Activated T-helper 2 cell treated with anti-CD3 and anti-CD28 coated beads, Interferon-gamma antibody, Interleukin-2, Interleukin-4, amounts not matched to agents 10 μg/mL and 5 μg/mL and 100 μg/mL, durations not matched to agents 14 hours and 24 hours and 36 hours (primary cell): Measurements from ENCODE around the gene RAPGEF6. TPM values are rescaled to one million over a fixed set of nuclear protein-coding genes. Genes with fewer than 3 reads are reported as not detected.
"Not testable (repeated sequence)": the region's sequence is repeated elsewhere in the genome, so short reads cannot be mapped to it uniquely, and the experiment has no call there.

ENCODE experiments used
- DNase-seq: peaks from one replicate; pipeline ENCODE4 v3.0.0; 2021; ENCODE audit warnings: low spot score
- H3K27ac Mint-ChIP-seq: one replicate; pipeline ENCODE4 v1.8.0; 2021; ENCODE audit warnings: mixed read lengths
- H3K27me3 Mint-ChIP-seq: one replicate; pipeline ENCODE4 v1.8.0; 2021; ENCODE audit warnings: low read depth, mixed read lengths
- H3K36me3 Mint-ChIP-seq: one replicate; pipeline ENCODE4 v1.8.0; 2021; ENCODE audit warnings: low read depth, mixed read lengths
- H3K4me1 Mint-ChIP-seq: one replicate; pipeline ENCODE4 v1.8.0; 2021; ENCODE audit warnings: low read depth, mixed read lengths
- H3K4me3 Mint-ChIP-seq: one replicate; pipeline ENCODE4 v1.8.0; 2021; ENCODE audit warnings: low read depth, mild to moderate bottlenecking, moderate library complexity, mixed read lengths
- H3K9me3 Mint-ChIP-seq: one replicate; pipeline ENCODE4 v1.8.0; 2021; ENCODE audit warnings: mixed read lengths
- intact Hi-C: fragments of 100-400 bp; cut with micrococcal nuclease; formaldehyde crosslinking; loops from one replicate; pipeline ENCODE4 v1.15.1; 2023
- total RNA-seq: library from RNA; stranded (reverse); gene quantifications from 2 replicates; pipeline ENCODE4 v1.2.3, GENCODE V29; 2022

RAPGEF6 gene, protein sequence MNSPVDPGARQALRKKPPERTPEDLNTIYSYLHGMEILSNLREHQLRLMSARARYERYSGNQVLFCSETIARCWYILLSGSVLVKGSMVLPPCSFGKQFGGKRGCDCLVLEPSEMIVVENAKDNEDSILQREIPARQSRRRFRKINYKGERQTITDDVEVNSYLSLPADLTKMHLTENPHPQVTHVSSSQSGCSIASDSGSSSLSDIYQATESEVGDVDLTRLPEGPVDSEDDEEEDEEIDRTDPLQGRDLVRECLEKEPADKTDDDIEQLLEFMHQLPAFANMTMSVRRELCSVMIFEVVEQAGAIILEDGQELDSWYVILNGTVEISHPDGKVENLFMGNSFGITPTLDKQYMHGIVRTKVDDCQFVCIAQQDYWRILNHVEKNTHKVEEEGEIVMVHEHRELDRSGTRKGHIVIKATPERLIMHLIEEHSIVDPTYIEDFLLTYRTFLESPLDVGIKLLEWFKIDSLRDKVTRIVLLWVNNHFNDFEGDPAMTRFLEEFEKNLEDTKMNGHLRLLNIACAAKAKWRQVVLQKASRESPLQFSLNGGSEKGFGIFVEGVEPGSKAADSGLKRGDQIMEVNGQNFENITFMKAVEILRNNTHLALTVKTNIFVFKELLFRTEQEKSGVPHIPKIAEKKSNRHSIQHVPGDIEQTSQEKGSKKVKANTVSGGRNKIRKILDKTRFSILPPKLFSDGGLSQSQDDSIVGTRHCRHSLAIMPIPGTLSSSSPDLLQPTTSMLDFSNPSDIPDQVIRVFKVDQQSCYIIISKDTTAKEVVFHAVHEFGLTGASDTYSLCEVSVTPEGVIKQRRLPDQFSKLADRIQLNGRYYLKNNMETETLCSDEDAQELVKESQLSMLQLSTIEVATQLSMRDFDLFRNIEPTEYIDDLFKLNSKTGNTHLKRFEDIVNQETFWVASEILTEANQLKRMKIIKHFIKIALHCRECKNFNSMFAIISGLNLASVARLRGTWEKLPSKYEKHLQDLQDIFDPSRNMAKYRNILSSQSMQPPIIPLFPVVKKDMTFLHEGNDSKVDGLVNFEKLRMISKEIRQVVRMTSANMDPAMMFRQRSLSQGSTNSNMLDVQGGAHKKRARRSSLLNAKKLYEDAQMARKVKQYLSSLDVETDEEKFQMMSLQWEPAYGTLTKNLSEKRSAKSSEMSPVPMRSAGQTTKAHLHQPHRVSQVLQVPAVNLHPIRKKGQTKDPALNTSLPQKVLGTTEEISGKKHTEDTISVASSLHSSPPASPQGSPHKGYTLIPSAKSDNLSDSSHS (N-terminal part only)
- 31.0 and 33.9 TPM in 2 replicates for total RNA-seq

DNA sequence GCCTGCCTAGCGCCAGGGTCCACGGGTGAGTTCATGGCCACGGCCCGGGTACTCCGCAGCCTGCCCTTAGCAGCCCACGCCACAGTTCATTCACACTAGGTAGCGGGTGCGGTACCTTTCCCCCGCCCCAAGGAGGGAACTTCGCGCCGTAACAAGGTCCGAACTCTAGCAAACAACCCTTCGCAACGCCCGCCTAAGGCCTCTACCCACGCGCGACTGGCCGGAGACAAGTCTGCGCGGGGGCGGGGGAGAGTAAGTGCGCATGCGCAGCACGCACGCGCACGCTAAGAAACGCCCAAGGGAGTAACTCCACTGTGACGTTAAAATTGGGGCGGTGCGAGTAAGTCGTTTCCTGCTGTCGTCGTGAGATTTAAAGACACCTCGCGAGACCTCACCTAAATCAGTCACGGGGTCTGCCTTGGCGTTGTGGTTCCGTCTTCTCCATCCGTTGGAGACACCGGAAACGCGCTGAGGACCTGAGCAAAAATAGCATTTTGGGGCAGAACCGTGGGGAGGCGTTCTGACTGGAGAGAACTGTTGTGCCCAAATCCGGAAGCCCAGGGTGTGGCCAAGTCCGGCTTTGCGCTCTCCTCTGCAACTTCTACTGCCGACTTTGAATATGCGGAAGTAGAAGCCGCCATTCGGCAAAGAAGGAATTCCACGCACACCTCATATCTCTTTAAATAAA is at the start of gene RAPGEF6:
Gene RAPGEF6 (minus strand): TSS at position 234 of the 688 bp plus-strand sequence. CDS start 199 bp downstream, at position 35.
- Mint-ChIP-seq H3K9me3 (no peaks in the 10 kb centered on the region), H3K27ac (peak within 1 kb of the TSS; percentile 97), H3K4me3 (peak within 1 kb of the TSS; percentile 95), H3K27me3 (no peaks in the 10 kb centered on the region), H3K36me3 (peaks cover 7% of the 10 kb centered on the region), H3K4me1 (peaks cover 30% of the 10 kb centered on the region)
- peak; percentile 98 for DNase-seq
- intact Hi-C loops, result loop anchor here (1.0 to 10.0 kb wide), 10 partner anchors 40 to 790 kb away; partner anchors contain the start of genes FNIP1 and LYRM7

DNA sequence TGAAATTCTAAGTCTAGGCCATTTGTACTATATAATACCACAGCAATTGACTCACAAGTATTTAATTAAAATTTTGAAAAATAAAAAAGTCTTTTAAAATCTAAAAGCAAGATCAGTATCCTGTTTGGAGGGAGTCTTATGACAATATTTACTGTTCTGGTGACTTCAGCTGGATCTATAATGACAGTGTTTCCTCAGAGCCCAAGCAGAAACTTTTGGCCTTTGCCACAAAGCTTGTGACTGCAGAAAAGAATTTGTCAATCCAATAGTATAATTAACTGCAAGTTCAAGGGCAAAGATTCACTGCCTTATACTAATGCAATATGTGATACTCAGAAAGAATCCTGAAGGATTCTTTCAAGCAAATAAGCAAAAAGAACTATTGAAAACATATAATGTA is 49.6 kb upstream of the RAPGEF6 start:
- Mint-ChIP-seq H3K36me3 (peaks cover 44% of the 10 kb centered on the region), H3K4me1 (peaks cover 4% of the 10 kb centered on the region), H3K27me3 (no peaks in the 10 kb centered on the region), H3K27ac (no peak overlapping the region), H3K9me3 (no peaks in the 10 kb centered on the region), H3K4me3 (no peak overlapping the region)
- intact Hi-C loops, result no loop called here
- DNase-seq, result no peak

DNA sequence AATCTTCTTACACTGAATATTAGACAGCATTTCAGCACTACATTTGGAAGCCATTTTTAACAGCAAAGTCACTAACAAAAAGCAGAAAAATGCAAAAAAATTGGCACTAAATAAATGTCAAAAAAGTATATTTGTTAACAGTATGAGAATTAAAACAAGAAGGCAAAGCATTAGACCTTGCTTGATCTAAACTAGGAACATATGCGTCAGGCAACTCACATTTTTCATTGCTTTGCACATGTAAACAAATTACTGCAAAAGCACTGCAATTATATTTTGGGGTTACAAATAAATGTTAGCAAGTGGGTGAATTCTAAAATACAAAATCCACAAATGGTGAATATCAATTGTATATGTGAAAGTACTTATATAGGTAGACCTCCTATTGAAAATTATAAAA is 49.0 kb upstream of the RAPGEF6 start:
- peaks cover 5% of the 10 kb centered on the region for H3K4me1 Mint-ChIP-seq
- no peak overlapping the region for H3K27ac Mint-ChIP-seq
- no peak overlapping the region for H3K4me3 Mint-ChIP-seq
- H3K27me3 Mint-ChIP-seq, result no peaks in the 10 kb centered on the region
- peaks cover 43% of the 10 kb centered on the region for H3K36me3 Mint-ChIP-seq
- no peak for DNase-seq
- intact Hi-C loops, result no loop called here
- H3K9me3 Mint-ChIP-seq, result no peaks in the 10 kb centered on the region

DNA sequence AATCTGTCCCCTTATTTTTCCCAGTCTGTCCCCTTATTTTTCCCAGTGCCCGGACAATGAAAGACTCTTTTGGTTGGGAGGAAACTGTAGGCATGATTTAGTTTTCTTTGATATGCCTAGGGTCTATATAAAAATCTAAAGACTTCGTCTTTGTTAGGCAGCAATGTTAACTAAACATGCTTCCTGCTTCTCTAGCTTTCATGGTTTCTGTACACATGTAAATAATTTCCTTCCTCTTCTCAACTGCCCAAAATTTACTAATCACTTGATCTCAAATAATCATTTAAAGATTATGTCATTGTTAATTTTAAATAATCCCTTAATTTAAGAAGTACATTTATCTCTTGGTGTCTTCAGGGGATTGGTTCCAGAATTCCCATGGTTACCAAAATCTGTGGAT is 47.8 kb upstream of the RAPGEF6 start:
- no peak for DNase-seq
- no peaks in the 10 kb centered on the region for H3K9me3 Mint-ChIP-seq
- no peak overlapping the region for H3K27ac Mint-ChIP-seq
- peaks cover 7% of the 10 kb centered on the region for H3K4me1 Mint-ChIP-seq
- H3K27me3 Mint-ChIP-seq, result no peaks in the 10 kb centered on the region
- H3K36me3 Mint-ChIP-seq, result peaks cover 42% of the 10 kb centered on the region
- H3K4me3 Mint-ChIP-seq, result no peak overlapping the region
- intact Hi-C loops, result no loop called here

DNA sequence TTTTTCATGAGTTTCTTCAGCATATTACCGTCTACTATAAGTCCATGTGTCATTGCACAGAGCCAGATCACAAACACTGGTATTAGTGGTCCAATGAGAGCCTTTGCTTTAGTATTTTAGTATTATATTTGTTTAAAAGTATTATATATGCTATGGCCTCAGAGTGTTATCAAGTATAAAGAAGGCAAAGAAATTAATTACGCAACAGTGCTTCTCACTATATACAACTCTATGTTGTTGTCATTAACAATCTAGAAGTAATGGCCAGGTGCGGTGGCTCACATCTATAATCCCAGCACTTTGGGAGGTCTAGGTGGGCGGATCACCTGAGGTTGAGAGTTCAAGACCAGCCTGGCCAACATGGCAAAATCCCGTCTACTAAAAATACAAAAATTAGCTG is 47.1 kb upstream of the RAPGEF6 start:
- Mint-ChIP-seq H3K27ac (no peak overlapping the region), H3K4me1 (peaks cover 11% of the 10 kb centered on the region), H3K4me3 (no peak overlapping the region), H3K36me3 (peaks cover 43% of the 10 kb centered on the region), H3K27me3 (no peaks in the 10 kb centered on the region), H3K9me3 (no peaks in the 10 kb centered on the region)
- DNase-seq, result no peak
- intact Hi-C loops, result no loop called here

DNA sequence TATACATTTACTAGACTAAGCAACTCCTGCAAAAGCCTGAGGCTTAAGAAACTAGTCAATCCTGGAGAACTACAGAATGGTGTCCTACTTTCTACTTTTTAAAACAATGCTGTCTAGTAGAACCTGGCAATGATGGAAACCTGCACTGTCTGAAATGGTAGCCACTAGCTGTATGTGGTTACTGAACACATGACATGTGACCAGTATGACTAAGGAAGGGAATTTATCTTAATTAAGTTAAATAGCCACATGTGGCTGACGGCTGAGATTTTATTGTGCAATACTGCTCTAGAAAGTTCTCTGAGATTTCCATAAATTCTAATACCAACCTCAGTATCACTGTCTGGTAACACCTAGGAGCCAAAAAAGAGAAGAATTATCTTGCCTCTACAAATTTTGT is 44.9 kb upstream of the RAPGEF6 start:
- Mint-ChIP-seq H3K36me3 (peaks cover 60% of the 10 kb centered on the region), H3K9me3 (no peaks in the 10 kb centered on the region), H3K27ac (no peak overlapping the region), H3K4me3 (no peak overlapping the region), H3K27me3 (no peaks in the 10 kb centered on the region), H3K4me1 (peaks cover 17% of the 10 kb centered on the region)
- DNase-seq, result no peak
- intact Hi-C loops, result no loop called here

DNA sequence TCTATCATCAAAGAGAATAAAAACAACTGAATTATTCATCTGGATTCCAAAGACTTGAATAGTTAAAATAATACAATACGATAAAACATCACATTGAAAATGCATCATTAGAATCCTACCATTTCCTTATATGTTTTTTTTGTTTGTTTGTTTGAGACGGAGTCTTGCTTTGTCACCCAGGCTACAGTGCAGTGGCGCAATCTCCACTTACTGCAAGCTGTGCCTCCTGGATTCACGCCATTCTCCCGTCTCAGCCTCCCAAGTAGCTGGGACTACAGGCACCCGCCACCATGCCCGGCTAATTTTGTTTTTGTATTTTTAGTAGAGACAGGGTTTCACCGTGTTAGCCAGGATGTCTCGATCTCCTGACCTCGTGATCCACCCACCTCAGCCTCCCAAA is 43.2 kb upstream of the RAPGEF6 start:
- H3K9me3 Mint-ChIP-seq, H3K4me3 Mint-ChIP-seq, H3K27me3 Mint-ChIP-seq, DNase-seq, H3K27ac Mint-ChIP-seq, intact Hi-C loops: not testable (repeated sequence)
- Mint-ChIP-seq H3K36me3 (peaks cover 71% of the 10 kb centered on the region), H3K4me1 (peaks cover 23% of the 10 kb centered on the region)

DNA sequence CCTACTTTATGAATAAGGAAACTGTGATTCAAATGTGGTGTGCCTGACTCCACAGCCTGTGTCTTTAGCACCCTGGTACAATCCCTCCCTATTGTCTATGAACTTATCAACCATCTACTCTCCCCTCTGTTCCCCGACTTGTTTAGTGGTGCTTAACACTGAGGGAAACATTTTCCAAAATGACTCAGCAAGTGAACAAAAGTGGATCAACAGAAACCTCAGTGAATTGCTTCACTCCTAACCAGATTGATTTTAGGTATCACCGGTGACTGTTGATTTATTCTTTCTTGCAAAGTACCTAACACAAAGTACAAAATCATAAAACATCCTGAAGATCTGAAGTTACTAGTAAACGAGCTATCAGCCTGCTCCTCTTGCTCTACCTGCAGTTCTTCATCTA is 42.1 kb upstream of the RAPGEF6 start:
- H3K36me3 Mint-ChIP-seq, result peaks cover 75% of the 10 kb centered on the region
- no peak for DNase-seq
- H3K4me3 Mint-ChIP-seq, result no peak overlapping the region
- H3K4me1 Mint-ChIP-seq, result peaks cover 27% of the 10 kb centered on the region
- no peak overlapping the region for H3K27ac Mint-ChIP-seq
- intact Hi-C loops, result no loop called here
- H3K27me3 Mint-ChIP-seq, result no peaks in the 10 kb centered on the region
- H3K9me3 Mint-ChIP-seq, result no peaks in the 10 kb centered on the region

DNA sequence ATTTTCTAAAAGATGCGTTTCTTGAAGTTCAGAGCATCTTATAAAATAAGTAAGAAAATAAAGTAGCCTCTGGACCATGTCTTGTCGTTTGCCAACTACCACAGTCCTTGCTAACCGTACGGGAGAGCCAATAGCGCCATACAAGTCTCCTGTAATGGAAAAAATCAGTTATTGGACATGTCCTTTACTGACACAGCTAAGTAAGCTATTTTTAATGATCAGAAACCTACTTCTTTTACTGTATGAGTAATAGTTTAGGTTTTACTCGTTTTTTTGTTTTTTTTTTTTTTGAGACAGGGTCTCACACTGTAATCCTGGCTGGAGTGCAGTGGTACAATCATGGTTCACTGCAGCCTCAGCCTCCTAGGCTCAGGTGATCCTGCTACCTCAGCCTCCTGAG is 37.7 kb upstream of the RAPGEF6 start:
- no peaks in the 10 kb centered on the region for H3K9me3 Mint-ChIP-seq
- H3K27me3 Mint-ChIP-seq, result no peaks in the 10 kb centered on the region
- no peak for DNase-seq
- H3K27ac Mint-ChIP-seq, result no peak overlapping the region
- peaks cover 85% of the 10 kb centered on the region for H3K36me3 Mint-ChIP-seq
- peaks cover 33% of the 10 kb centered on the region for H3K4me1 Mint-ChIP-seq
- intact Hi-C loops, result no loop called here
- H3K4me3 Mint-ChIP-seq, result no peak overlapping the region

DNA sequence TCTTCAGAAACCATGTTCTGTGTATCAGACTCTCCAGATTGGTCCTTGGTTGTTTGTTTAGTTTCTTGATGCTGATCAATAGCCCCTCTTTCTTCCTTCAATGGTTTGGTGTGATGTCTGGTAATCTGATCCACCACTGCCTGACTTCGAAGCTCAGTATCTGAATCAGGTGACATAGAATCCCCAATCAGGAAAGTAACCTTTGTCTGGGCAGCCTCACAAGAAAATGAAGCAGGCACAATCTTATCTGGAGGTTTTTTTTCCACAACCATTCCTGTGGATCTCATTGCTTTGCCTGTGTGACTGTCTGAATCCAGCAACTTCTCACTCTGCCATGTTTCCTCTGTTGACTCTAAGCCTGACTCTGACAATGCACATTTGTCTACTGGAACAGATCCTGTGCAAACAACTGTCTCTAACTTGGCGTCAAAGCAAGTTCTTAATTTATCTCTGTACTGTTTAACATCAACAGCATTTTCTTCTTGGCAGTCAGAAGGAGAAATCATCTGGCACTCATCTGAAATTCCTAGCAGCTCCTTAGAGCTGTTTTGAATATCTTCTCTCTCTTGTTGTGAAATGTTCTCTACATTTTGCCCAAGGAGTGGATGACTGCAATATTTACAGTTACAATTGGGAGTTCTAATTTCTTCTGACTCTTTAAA is 37.1 kb upstream of the RAPGEF6 start:
- Mint-ChIP-seq H3K27ac (no peak overlapping the region), H3K9me3 (no peaks in the 10 kb centered on the region), H3K27me3 (no peaks in the 10 kb centered on the region), H3K4me3 (no peak overlapping the region), H3K36me3 (peaks cover 79% of the 10 kb centered on the region), H3K4me1 (peaks cover 28% of the 10 kb centered on the region)
- intact Hi-C loops, result loop anchor here (2.0 kb wide), 1 partner anchor 31 kb away; no protein-coding TSS in a partner anchor
- DNase-seq, result no peak

DNA sequence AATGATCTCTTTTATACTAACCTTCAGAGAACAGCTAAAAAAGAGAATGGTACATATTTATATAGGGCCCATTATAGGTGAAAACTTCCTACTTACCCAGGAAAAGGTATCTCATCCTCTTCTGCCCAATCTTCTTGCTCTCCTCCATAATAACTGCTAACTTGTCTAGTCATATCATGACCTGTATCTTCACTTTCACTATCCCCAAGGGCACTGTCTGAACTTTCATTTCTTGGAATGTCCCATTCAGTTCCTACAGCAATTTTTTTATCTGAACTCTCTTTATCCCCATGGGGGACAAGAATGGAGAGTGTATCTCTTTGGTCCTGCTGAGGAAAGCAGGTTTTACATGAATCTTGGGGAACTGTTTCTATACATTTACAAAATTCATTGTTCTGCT is 36.4 kb upstream of the RAPGEF6 start:
- Mint-ChIP-seq H3K27ac (no peak overlapping the region), H3K4me1 (peaks cover 26% of the 10 kb centered on the region), H3K4me3 (no peak overlapping the region), H3K27me3 (no peaks in the 10 kb centered on the region), H3K9me3 (no peaks in the 10 kb centered on the region), H3K36me3 (peaks cover 77% of the 10 kb centered on the region)
- DNase-seq, result no peak
- intact Hi-C loops, result loop anchor here (2.0 kb wide), 1 partner anchor 31 kb away; no protein-coding TSS in a partner anchor
